ENCODE measurements around the gene C9orf43. TPM values are rescaled to one million over a fixed set of nuclear protein-coding genes. Genes with fewer than 3 reads are reported as not detected.

C9orf43 gene
- total and polyA plus RNA-seq, 9 of the 15 experiments (the other 6 are each of a cell fraction or from before 2014, with no cell fraction given), result 0.21 to 0.58 (median 0.33) TPM

DNA sequence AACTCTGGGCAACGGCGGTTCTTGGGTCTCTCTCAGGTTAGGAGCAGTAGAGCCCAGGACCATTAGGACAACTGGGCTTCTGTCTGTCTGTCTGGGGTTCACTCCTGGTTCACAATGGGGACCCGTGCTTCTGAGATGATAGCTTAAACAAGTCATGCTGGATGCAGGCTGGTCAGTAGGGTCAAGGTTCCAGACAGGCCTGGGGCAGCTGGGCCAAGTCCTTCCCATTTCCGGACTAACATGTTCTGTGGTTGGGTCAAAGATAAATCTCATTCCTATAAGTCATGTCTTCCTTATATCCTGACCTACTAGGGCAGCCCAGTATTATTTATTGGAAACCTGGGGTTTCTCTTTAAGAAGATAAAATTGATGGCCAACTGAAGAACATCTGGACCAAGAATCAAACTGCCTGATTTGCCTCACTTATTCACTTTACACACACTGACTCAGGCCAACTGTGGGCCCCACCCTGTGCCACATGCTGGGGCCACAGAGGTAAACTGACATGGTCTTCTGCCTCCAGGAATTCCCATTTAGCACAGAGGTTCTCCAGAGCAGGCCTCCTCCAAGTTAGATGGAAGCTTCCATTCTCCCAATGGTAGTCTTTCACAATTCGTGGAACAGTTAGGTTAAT, 42.1 kb upstream of the C9orf43 start:
- Histone ChIP-seq H3K79me2 (ENCODE audit: control insufficient read depth, insufficient read depth, low read length) (no peaks in the 10 kb centered on the region), H3K4me3 (no peak overlapping the region), H3K9ac (ENCODE audit: insufficient read depth in 1 of 2, low read depth in 2 of 2, low read length in 2 of 2) (no peak overlapping the region), H3K36me3 (ENCODE audit: control insufficient read depth, insufficient read depth, low read length) (peaks cover 10% of the 10 kb centered on the region; the same call in 2 of the 3 replicates), H3K9me1 (ENCODE audit: control insufficient read depth, insufficient read depth, low read length) (no peaks in the 10 kb centered on the region), H3K27me3 (ENCODE audit: control insufficient read depth in 2 of 2, insufficient read depth in 2 of 2, low read length in 2 of 2) (no peaks in the 10 kb centered on the region), H3K4me2 (ENCODE audit: insufficient read depth, low read length) (no peak overlapping the region), H3K4me1 (replicated peaks in 1 of 2; ENCODE audit: control insufficient read depth in 2 of 2, insufficient read depth in 2 of 2, low read length in 2 of 2) (peaks cover 20 to 27% of the 10 kb centered on the region in 2 experiments), H3K9me3 (replicated peaks; ENCODE audit: control insufficient read depth, insufficient read depth, low read depth, low read length) (no peaks in the 10 kb centered on the region), H2AFZ (ENCODE audit: low read depth, low read length) (no peak overlapping the region), H4K20me1 (replicated peaks; ENCODE audit: control insufficient read depth, insufficient read depth, low read length) (peaks cover 15% of the 10 kb centered on the region; the same call in 1 of the 2 replicates), H3K27ac (ENCODE audit: extremely low read depth, low read depth, low read length) (no peak overlapping the region)
- TF ChIP-seq GTF2E2 (tag; IDR thresholded peaks at IDR 0.05) (0 out of 2 replicates have a peak, but pooled peaks have one; percentile 32), POLR3G (IDR thresholded peaks at IDR 0.05; ENCODE audit: extremely low read depth, insufficient read length, insufficient replicate concordance) (no peak)
- TF ChIP-seq, protein P1, sequence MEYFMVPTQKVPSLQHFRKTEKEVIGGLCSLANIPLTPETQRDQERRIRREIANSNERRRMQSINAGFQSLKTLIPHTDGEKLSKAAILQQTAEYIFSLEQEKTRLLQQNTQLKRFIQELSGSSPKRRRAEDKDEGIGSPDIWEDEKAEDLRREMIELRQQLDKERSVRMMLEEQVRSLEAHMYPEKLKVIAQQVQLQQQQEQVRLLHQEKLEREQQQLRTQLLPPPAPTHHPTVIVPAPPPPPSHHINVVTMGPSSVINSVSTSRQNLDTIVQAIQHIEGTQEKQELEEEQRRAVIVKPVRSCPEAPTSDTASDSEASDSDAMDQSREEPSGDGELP (CRISPR knock-in tag; IDR thresholded peaks at IDR 0.05; ENCODE audit: borderline replicate concordance), result 0 out of 2 replicates have a peak, but pooled peaks have one; percentile 0
- no TSS peak for BruUV-seq (replicated peaks)
- no peak for DNase-seq (ENCODE audit: extremely low read depth in 1 of 4, low spot score in 3 of 4)
- WGBS (ENCODE audit: insufficient coverage, low coverage, missing lambda C conversion rate), result 41% methylated on average over 5 of the region's 5 CpGs
- intact Hi-C loops (cut with micrococcal nuclease) (no loop called here), in situ Hi-C loops (cut with MboI) (no loop called here)
- no peak for ATAC-seq
- POLR2A ChIA-PET, result interaction anchor here (0.6 to 1.2 kb wide), 5 partner anchors 16 to 93 kb away, joined by 3 to 7 read pairs (median 4); partner anchors contain the start of genes ALAD, CDC26 and PRPF4
- CTCF ChIA-PET (ENCODE audit: low intra/inter-chr PET ratio), result no interaction called here
- no peak for FAIRE-seq
